ENCODE measurements around the gene KIRREL2. TPM values are rescaled to one million over a fixed set of nuclear protein-coding genes. Genes with fewer than 3 reads are reported as not detected.
"Not testable (repeated sequence)": the region's sequence is repeated elsewhere in the genome, so short reads cannot be mapped to it uniquely, and the experiment has no call there.

KIRREL2 gene
- total RNA-seq, 2 donors from 2014 or later, result 0.51 TPM; not detected in 1

- no peak for TF ChIP-seq CTCF (IDR thresholded peaks at IDR 0.05)
- Histone ChIP-seq H3K27ac (no peak overlapping the region), H3K27me3 (peaks cover 0 to 8% of the 10 kb centered on the region in 2 donors), H3K36me3 (no peaks in the 10 kb centered on the region), H3K9me3 (no peaks in the 10 kb centered on the region), H3K4me1 (no peaks in the 10 kb centered on the region), H3K4me3 (no peak overlapping the region)
- no peak for DNase-seq (ENCODE audit: low spot score)
These were observed 5.8 kb downstream of the KIRREL2 start for GRCh38 chr19:35862528-35862927.

GRCh38 chr19:35863018-35863417 is 6.3 kb downstream of the KIRREL2 start:
- no peaks in the 10 kb centered on the region for H3K9me3 ChIP-seq
- H3K4me1 ChIP-seq, result peaks cover 0 to 2% of the 10 kb centered on the region in 2 donors
- peaks cover 0 to 8% of the 10 kb centered on the region in 2 donors for H3K27me3 ChIP-seq
- no peak for DNase-seq (ENCODE audit: low spot score)
- no peak overlapping the region for H3K4me3 ChIP-seq
- H3K36me3 ChIP-seq, result no peaks in the 10 kb centered on the region
- no peak for TF ChIP-seq CTCF (IDR thresholded peaks at IDR 0.05)
- no peak overlapping the region for H3K27ac ChIP-seq

- H3K9me3 ChIP-seq, result no peaks in the 10 kb centered on the region
- H3K4me3 ChIP-seq, result peak within 1 kb of the TSS; percentile 37 to 64
- no peak within 1 kb of the TSS for H3K27ac ChIP-seq
- no peaks in the 10 kb centered on the region for H3K36me3 ChIP-seq
- H3K27me3 ChIP-seq, result no peaks in the 10 kb centered on the region
- peaks cover 0 to 26% of the 10 kb centered on the region in 2 donors for H3K4me1 ChIP-seq
- TF ChIP-seq CTCF (IDR thresholded peaks at IDR 0.05), result no peak
- DNase-seq (ENCODE audit: low spot score), result peak; percentile 67
These were observed 11.6 kb downstream of the KIRREL2 start, which contains the start of gene APLP1 for GRCh38 chr19:35868172-35868822. Gene APLP1, plus strand, starts transcription at chr19:35868574. Its CDS starts 63 bp downstream, at chr19:35868637.

- Histone ChIP-seq H3K27me3 (no peaks in the 10 kb centered on the region), H3K36me3 (no peaks in the 10 kb centered on the region), H3K4me1 (peaks cover 0 to 26% of the 10 kb centered on the region in 2 donors), H3K4me3 (peak overlapping the region; percentile 37 to 64), H3K27ac (no peak overlapping the region), H3K9me3 (no peaks in the 10 kb centered on the region)
- TF ChIP-seq CTCF (IDR thresholded peaks at IDR 0.05), result no peak
- no peak for DNase-seq (ENCODE audit: low spot score)
These were observed 12.2 kb downstream of the KIRREL2 start for GRCh38 chr19:35868823-35869326.

- no peaks in the 10 kb centered on the region for H3K36me3 ChIP-seq
- no peaks in the 10 kb centered on the region for H3K9me3 ChIP-seq
- H3K4me1 ChIP-seq, result peaks cover 0 to 26% of the 10 kb centered on the region in 2 donors
- no peak for DNase-seq (ENCODE audit: low spot score)
- H3K4me3 ChIP-seq, result peak overlapping the region in 1 of 2 donors; percentile 64
- no peak for TF ChIP-seq CTCF (IDR thresholded peaks at IDR 0.05)
- H3K27me3 ChIP-seq, result no peaks in the 10 kb centered on the region
- no peak overlapping the region for H3K27ac ChIP-seq
These were observed 12.8 kb downstream of the KIRREL2 start for GRCh38 chr19:35869327-35870123.

GRCh38 chr19:35870124-35870736 is 13.5 kb downstream of the KIRREL2 start:
- not testable (repeated sequence) for H3K27me3 ChIP-seq; H3K9me3 ChIP-seq; H3K27ac ChIP-seq; H3K36me3 ChIP-seq; DNase-seq (ENCODE audit: low spot score)
- peaks cover 0 to 26% of the 10 kb centered on the region in 2 donors for H3K4me1 ChIP-seq
- H3K4me3 ChIP-seq, result peak overlapping the region in 1 of 2 donors; percentile 64

Data from right atrium auricular region (tissue), 2 donors.